Measurements from ENCODE around the gene DNAI1.

DNA sequence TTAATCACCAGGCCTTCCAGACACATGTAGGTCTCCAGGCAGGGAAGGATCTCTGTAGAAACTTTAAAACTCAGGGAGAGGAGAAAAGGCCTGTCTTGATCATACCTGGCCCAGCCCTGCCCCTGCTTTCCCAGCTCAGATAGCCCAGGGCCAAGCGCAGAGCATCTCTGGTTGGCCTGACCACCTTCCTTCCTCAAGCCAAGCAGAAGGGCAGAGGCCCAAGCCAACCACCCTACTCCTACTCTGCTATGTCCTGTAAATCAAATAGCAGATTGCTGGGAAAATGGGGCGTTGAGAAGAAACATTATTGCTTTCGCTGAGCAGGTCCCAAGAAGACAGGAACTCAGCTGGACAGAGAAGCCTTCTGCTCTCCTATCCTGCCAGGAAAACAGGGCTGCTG, 49.9 kb downstream of the DNAI1 start:
- no peak for TF ChIP-seq CREB1 (IDR thresholded peaks at IDR 0.05; ENCODE audit: low read depth)
- no peak for TF ChIP-seq BHLHE40 (IDR thresholded peaks at IDR 0.05; ENCODE audit: borderline replicate concordance in 1 of 2, low read depth in 2 of 2, low read length in 1 of 2)

Measured in GM12878 (cell line).